Uterus (tissue), 4 donors: Measurements from ENCODE around the gene CEP72. TPM values are rescaled to one million over a fixed set of nuclear protein-coding genes. Genes with fewer than 3 reads are reported as not detected.
"Not testable (repeated sequence)": the region's sequence is repeated elsewhere in the genome, so short reads cannot be mapped to it uniquely, and the experiment has no call there.

ENCODE experiments used
- DNase-seq, 2 donors: peaks; one replicate each; pipeline ENCODE4 v3.0.0-alpha.2; 2019 to 2020
- H3K27ac ChIP-seq, 2 donors: fragments of 200-600 bp; sonication (generic); 1 replicate in 1 of 2; 2 replicates in 1 of 2; pipeline ENCODE4 v1.5.1; 2016 to 2018
- H3K27me3 ChIP-seq, 2 donors: fragments of 200-600 bp; sonication (generic); one replicate each; pipeline ENCODE4 v1.5.1; 2018 to 2019; ENCODE audit warnings: control low read depth in 1 of 2
- H3K36me3 ChIP-seq, 2 donors: fragments of 200-600 bp; sonication (generic); one replicate each; pipeline ENCODE4 v1.5.1; 2019; ENCODE audit warnings: control low read depth in 1 of 2
- H3K4me1 ChIP-seq, 2 donors: fragments of 200-600 bp; sonication (generic); one replicate each; pipeline ENCODE4 v1.5.1; 2018 to 2019; ENCODE audit warnings: control low read depth in 1 of 2
- H3K4me3 ChIP-seq, 2 donors: fragments of 200-600 bp; sonication (generic); 1 replicate in 1 of 2; 2 replicates in 1 of 2; pipeline ENCODE4 v1.5.1; 2018 to 2019; ENCODE audit warnings: mild to moderate bottlenecking in 1 of 2
- H3K9me3 ChIP-seq, 2 donors: fragments of 200-600 bp; sonication (generic); one replicate each; pipeline ENCODE4 v1.5.1; 2019; ENCODE audit warnings: control low read depth in 1 of 2
- CTCF ChIP-seq, 4 experiments: fragments of 200-600 bp in 2 of 4; fragments of 450-650 bp in 2 of 4; sonication (generic) in 2 of 4; IDR thresholded peaks; one replicate each; pipeline ENCODE4 v1.5.1; 2016 to 2019; ENCODE audit warnings: antibody characterized with exemption in 4 of 4, mild to moderate bottlenecking in 2 of 4, moderate library complexity in 1 of 4
- POLR2A ChIP-seq, 2 donors: fragments of 450-650 bp; IDR thresholded peaks; one replicate each; pipeline ENCODE4 v1.6.1; 2016; ENCODE audit warnings: antibody characterized with exemption in 2 of 2, mild to moderate bottlenecking in 1 of 2, moderate library complexity in 1 of 2
- intact Hi-C: fragments of 100-400 bp; cut with DNase I; formaldehyde crosslinking; loops from one replicate; pipeline ENCODE4 v1.15.1; 2023; ENCODE audit warnings: low total_unique reads
- total RNA-seq, 4 donors: library from RNA; depleted of rRNA in 3 of 4; stranded (reverse); fragments of >200 nt in 3 of 4; gene quantifications; one replicate each; pipeline versions ENCODE4 v1.1.0 to v1.2.4, GENCODE V29; 2014 to 2023
- donor health status: DM: yes; HTN: yes; CAD: no.

Gene CEP72
- total RNA-seq, 4 donors from 2014 or later, result 0.26 to 11.9 (median 4.9) TPM

GRCh38 chr5:580436-580835 lies 31.7 kb upstream of the CEP72 start:
- H3K4me1 ChIP-seq, result no peaks in the 10 kb centered on the region
- intact Hi-C loops, result no loop called here
- TF ChIP-seq CTCF (IDR thresholded peaks at IDR 0.05) (no peak), POLR2A (IDR thresholded peaks at IDR 0.05) (no peak)
- DNase-seq, result no peak
- H3K27ac ChIP-seq, result no peak overlapping the region
- no peaks in the 10 kb centered on the region for H3K9me3 ChIP-seq
- no peaks in the 10 kb centered on the region for H3K27me3 ChIP-seq
- H3K36me3 ChIP-seq, result no peaks in the 10 kb centered on the region
- no peak overlapping the region for H3K4me3 ChIP-seq

- Histone ChIP-seq H3K4me1 (no peaks in the 10 kb centered on the region), H3K9me3 (no peaks in the 10 kb centered on the region), H3K36me3 (no peaks in the 10 kb centered on the region), H3K27me3 (no peaks in the 10 kb centered on the region), H3K27ac (no peak overlapping the region), H3K4me3 (no peak overlapping the region)
- TF ChIP-seq POLR2A (IDR thresholded peaks at IDR 0.05) (no peak), CTCF (IDR thresholded peaks at IDR 0.05) (no peak)
- no peak for DNase-seq
- intact Hi-C loops, result no loop called here
Observed at GRCh38 chr5:581266-581665, 30.9 kb upstream of the CEP72 start.

GRCh38 chr5:581941-582340 lies 30.2 kb upstream of the CEP72 start:
- Histone ChIP-seq H3K9me3 (no peaks in the 10 kb centered on the region), H3K27ac (no peak overlapping the region), H3K27me3 (no peaks in the 10 kb centered on the region), H3K36me3 (no peaks in the 10 kb centered on the region), H3K4me3 (no peak overlapping the region), H3K4me1 (no peaks in the 10 kb centered on the region)
- DNase-seq, result no peak
- TF ChIP-seq CTCF (IDR thresholded peaks at IDR 0.05) (no peak), POLR2A (IDR thresholded peaks at IDR 0.05) (no peak)
- intact Hi-C loops, result no loop called here

GRCh38 chr5:582445-582844 lies 29.7 kb upstream of the CEP72 start:
- H3K4me3 ChIP-seq, DNase-seq, H3K4me1 ChIP-seq, H3K27ac ChIP-seq, H3K27me3 ChIP-seq, intact Hi-C loops, H3K9me3 ChIP-seq, H3K36me3 ChIP-seq: not testable (repeated sequence)

GRCh38 chr5:582936-583635 lies 29.1 kb upstream of the CEP72 start:
- no peak overlapping the region for H3K4me3 ChIP-seq
- no peaks in the 10 kb centered on the region for H3K9me3 ChIP-seq
- DNase-seq, result no peak
- no peak overlapping the region for H3K27ac ChIP-seq
- TF ChIP-seq POLR2A (IDR thresholded peaks at IDR 0.05) (no peak), CTCF (IDR thresholded peaks at IDR 0.05) (no peak)
- no peaks in the 10 kb centered on the region for H3K27me3 ChIP-seq
- H3K4me1 ChIP-seq, result no peaks in the 10 kb centered on the region
- intact Hi-C loops, result no loop called here
- H3K36me3 ChIP-seq, result no peaks in the 10 kb centered on the region

GRCh38 chr5:583645-584044 lies 28.5 kb upstream of the CEP72 start:
- Histone ChIP-seq H3K4me3 (no peak overlapping the region), H3K9me3 (no peaks in the 10 kb centered on the region), H3K4me1 (no peaks in the 10 kb centered on the region), H3K27ac (no peak overlapping the region), H3K36me3 (no peaks in the 10 kb centered on the region), H3K27me3 (no peaks in the 10 kb centered on the region)
- intact Hi-C loops, result no loop called here
- TF ChIP-seq CTCF (IDR thresholded peaks at IDR 0.05) (no peak), POLR2A (IDR thresholded peaks at IDR 0.05) (no peak)
- no peak for DNase-seq
